OCI-LY3 (cell line): Measurements from ENCODE around the gene WNT9B.

ENCODE experiments used
- EZH2phosphoT487 ChIP-seq: fragments of 200-600 bp; shearing (Covaris generic); IDR thresholded peaks from 2 replicates; pipeline ENCODE4 v1.6.1; 2018; ENCODE audit warnings: antibody characterized with exemption, mixed run types, low read depth
- TF ChIP-seq, protein P1 (sequence below): fragments of 200-600, 300-600 bp; sonication (generic); IDR thresholded peaks from 2 replicates; pipeline ENCODE4 v1.5.1; 2014; ENCODE audit warnings: antibody characterized with exemption, low read length, low read depth

- TF ChIP-seq, protein P1, sequence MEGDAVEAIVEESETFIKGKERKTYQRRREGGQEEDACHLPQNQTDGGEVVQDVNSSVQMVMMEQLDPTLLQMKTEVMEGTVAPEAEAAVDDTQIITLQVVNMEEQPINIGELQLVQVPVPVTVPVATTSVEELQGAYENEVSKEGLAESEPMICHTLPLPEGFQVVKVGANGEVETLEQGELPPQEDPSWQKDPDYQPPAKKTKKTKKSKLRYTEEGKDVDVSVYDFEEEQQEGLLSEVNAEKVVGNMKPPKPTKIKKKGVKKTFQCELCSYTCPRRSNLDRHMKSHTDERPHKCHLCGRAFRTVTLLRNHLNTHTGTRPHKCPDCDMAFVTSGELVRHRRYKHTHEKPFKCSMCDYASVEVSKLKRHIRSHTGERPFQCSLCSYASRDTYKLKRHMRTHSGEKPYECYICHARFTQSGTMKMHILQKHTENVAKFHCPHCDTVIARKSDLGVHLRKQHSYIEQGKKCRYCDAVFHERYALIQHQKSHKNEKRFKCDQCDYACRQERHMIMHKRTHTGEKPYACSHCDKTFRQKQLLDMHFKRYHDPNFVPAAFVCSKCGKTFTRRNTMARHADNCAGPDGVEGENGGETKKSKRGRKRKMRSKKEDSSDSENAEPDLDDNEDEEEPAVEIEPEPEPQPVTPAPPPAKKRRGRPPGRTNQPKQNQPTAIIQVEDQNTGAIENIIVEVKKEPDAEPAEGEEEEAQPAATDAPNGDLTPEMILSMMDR: no peak
- no peak for TF ChIP-seq EZH2phosphoT487
Measured at GRCh38 chr17:46882666-46883065, 31.3 kb downstream of the WNT9B start.
